H1 (cell line): ENCODE results near the gene TCEANC2. TPM values are rescaled to one million over a fixed set of nuclear protein-coding genes. Genes with fewer than 3 reads are reported as not detected.

ENCODE experiments used
- RXRA ChIP-seq: IDR thresholded peaks from 2 replicates; pipeline ENCODE4 v1.6.1; 2011; ENCODE audit warnings: low read depth, mild to moderate bottlenecking, low read length, moderate library complexity; ENCODE audit not compliant: insufficient read depth
- polyA plus RNA-seq, 7 experiments: library from polyadenylated mRNA; depleted of rRNA in 3 of 7; stranded (reverse) in 5 of 7; unstranded in 2 of 7; fragments of >200 nt in 5 of 7; fragments of 200-250 nt in 2 of 7; gene quantifications; 1 replicate in 5 of 7; 2 replicates in 1 of 7; 4 replicates in 1 of 7; pipeline versions ENCODE4 v1.2.1 to v1.2.3, GENCODE V29; 2011 to 2013; ENCODE audit warnings: missing spikeins in 2 of 7, mixed read lengths in 2 of 7
- total RNA-seq: library from RNA; stranded (reverse); fragmentation: NEBNext Ultra II Directional; extraction: Animal tissue kit (Norgen Biotek cat#: 25700); gene quantifications from 2 replicates; pipeline ENCODE4 v1.2.1, GENCODE V29; 2021

TCEANC2 gene
- total and polyA plus RNA-seq, 2 of the 8 experiments (the other 6 are each of a cell fraction or from before 2014, with no cell fraction given), result 4.2 to 8.2 TPM

DNA sequence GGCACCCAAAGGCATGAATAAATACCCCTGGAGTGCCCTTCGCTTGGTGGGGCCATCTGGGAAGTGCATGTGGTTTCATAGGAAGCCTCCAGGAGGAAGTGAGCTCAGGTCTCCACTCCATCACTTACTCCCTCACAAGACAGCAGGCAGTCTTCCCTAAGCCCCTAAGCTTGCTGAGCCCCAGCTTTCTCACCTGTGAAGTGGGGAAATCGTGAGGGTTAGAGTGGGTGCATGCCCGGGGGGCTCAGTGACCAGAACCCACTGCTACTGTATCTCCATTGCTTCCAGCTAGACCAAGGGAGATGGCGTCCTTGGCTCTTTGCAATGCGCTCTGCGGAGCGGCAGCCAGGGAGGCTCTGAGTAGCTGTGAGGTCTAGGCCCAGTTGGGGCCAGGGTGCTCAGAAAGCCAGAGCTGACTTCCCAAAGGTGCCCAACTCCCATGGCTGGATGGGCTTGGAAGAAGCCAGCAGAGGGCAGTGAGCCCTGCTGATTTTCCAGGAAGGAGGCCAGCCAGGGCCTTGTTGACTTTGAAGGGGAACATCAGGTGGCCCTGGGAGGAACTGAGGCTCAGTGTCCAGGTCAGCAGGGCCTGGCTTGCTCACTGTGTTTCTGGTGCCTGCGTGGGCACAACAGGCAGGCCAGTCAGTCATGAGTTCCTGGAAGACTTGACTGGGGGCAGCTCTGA is 72.1 kb downstream of the TCEANC2 start (continued):
- TF ChIP-seq RXRA, result no peak
